Skeletal muscle satellite cell (primary cell): ENCODE data around the gene NPIPA7. TPM values are rescaled to one million over a fixed set of nuclear protein-coding genes. Genes with fewer than 3 reads are reported as not detected.
"Not testable (repeated sequence)": the region's sequence is repeated elsewhere in the genome, so short reads cannot be mapped to it uniquely, and the experiment has no call there.

Experiments used
- H3K27me3 ChIP-seq: 2 replicates; pipeline ENCODE4 v1.7.0; 2013; ENCODE audit warnings: low read length; ENCODE audit not compliant: control insufficient read depth, insufficient read depth
- H3K36me3 ChIP-seq: 2 replicates; pipeline ENCODE4 v1.7.0; 2013; ENCODE audit warnings: mild to moderate bottlenecking, control low read depth, low read length; ENCODE audit not compliant: insufficient read depth
- H3K4me1 ChIP-seq: 2 replicates; pipeline ENCODE4 v1.7.0; 2013; ENCODE audit warnings: low read length; ENCODE audit not compliant: control insufficient read depth, insufficient read depth
- H3K4me2 ChIP-seq: 2 replicates; pipeline ENCODE4 v1.7.0; 2013; ENCODE audit warnings: mild to moderate bottlenecking, low read length
- H3K4me3 ChIP-seq: 2 replicates; pipeline ENCODE4 v1.7.0; 2013; ENCODE audit warnings: low read length
- H3K9ac ChIP-seq: 2 replicates; pipeline ENCODE4 v1.7.0; 2013; ENCODE audit warnings: mild to moderate bottlenecking, low read depth, low read length, moderate library complexity
- H3K9me3 ChIP-seq: replicated peaks from 2 replicates; pipeline ENCODE4 v1.7.0; 2013; ENCODE audit warnings: mild to moderate bottlenecking, control low read depth, low read length
- total RNA-seq: library from RNA; depleted of rRNA; stranded (reverse); fragments of >200 nt; gene quantifications from 2 replicates; pipeline ENCODE4 v1.2.3, GENCODE V29; 2012; rRNA removed

Gene NPIPA7
- total RNA-seq = 0.22 and 1.0 TPM in 2 replicates

DNA sequence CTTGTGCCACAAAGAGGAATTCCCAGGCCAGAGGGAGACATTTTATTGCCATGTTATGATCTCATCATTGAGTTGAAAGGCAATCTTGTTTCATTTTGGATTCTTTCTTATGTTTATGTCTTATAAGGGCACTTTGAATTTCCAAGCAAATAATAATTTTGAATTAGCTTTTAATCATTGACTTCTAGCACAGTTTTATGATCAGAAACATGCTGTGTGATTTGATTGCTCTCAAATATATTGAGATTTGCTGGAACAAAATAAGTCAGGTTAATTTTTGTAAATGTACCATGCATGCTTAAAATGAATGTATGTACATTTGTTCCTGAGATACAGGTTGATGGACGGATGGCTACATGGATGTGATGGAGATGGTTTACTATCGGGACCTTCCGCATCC is at the start of gene NPIPA7:
Gene NPIPA7 (plus strand): TSS at position 301 of the 400 bp plus-strand sequence. CDS start 105 bp downstream, outside the sequence.
- H3K4me2 ChIP-seq, H3K27me3 ChIP-seq, H3K4me1 ChIP-seq: not testable (repeated sequence)

GRCh38 chr16:16331466-16331865 is 47.5 kb upstream of the NPIPA7 start:
- not testable (repeated sequence) for H3K27me3 ChIP-seq, H3K9me3 ChIP-seq, H3K9ac ChIP-seq, H3K4me1 ChIP-seq, H3K4me2 ChIP-seq, H3K36me3 ChIP-seq, H3K4me3 ChIP-seq

More for the DNA sequence above, at the start of gene NPIPA7:
- not testable (repeated sequence) for H3K4me3 ChIP-seq, H3K36me3 ChIP-seq, H3K9ac ChIP-seq, H3K9me3 ChIP-seq

DNA sequence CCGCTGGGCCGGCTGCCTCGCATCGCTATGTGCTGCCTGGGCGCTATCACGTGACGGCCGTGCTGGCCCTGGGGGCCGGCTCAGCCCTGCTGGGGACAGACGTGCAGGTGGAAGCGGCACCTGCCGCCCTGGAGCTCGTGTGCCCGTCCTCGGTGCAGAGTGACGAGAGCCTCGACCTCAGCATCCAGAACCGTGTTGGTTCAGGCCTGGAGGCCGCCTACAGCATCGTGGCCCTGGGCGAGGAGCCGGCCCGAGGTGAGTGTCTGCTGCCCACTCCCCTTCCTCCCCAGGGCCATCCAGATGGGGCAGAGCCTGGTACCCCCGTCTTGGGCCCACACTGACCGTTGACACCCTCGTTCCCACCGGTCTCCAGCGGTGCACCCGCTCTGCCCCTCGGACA is 21.4 kb upstream of the NPIPA7 start:
- not testable (repeated sequence) for H3K4me1 ChIP-seq, H3K9ac ChIP-seq, H3K4me2 ChIP-seq, H3K27me3 ChIP-seq, H3K9me3 ChIP-seq, H3K4me3 ChIP-seq, H3K36me3 ChIP-seq

- H3K4me2 ChIP-seq, H3K4me3 ChIP-seq, H3K36me3 ChIP-seq, H3K4me1 ChIP-seq, H3K9me3 ChIP-seq, H3K27me3 ChIP-seq, H3K9ac ChIP-seq: not testable (repeated sequence)
Measured at GRCh38 chr16:16358539-16359240, 20.2 kb upstream of the NPIPA7 start.

DNA sequence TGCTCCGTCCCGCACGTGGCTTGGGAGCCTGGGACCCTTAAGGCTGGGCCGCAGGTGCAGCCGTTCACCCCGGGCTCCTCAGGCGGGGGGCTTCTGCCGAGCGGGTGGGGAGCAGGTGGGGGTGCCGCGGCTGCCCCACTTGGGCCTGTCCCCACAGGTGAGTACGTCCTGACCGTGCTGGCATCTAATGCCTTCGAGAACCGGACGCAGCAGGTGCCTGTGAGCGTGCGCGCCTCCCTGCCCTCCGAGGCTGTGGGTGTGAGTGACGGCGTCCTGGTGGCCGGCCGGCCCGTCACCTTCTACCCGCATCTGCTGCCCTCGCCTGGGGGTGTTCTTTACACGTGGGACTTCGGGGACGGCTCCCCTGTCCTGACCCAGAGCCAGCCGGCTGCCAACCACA is 15.3 kb upstream of the NPIPA7 start:
- not testable (repeated sequence) for H3K9me3 ChIP-seq, H3K4me1 ChIP-seq, H3K9ac ChIP-seq, H3K36me3 ChIP-seq, H3K4me3 ChIP-seq, H3K27me3 ChIP-seq, H3K4me2 ChIP-seq

GRCh38 chr16:16364100-16364499 is 14.8 kb upstream of the NPIPA7 start:
- not testable (repeated sequence) for H3K36me3 ChIP-seq, H3K4me2 ChIP-seq, H3K9ac ChIP-seq, H3K4me1 ChIP-seq, H3K9me3 ChIP-seq, H3K27me3 ChIP-seq, H3K4me3 ChIP-seq

DNA sequence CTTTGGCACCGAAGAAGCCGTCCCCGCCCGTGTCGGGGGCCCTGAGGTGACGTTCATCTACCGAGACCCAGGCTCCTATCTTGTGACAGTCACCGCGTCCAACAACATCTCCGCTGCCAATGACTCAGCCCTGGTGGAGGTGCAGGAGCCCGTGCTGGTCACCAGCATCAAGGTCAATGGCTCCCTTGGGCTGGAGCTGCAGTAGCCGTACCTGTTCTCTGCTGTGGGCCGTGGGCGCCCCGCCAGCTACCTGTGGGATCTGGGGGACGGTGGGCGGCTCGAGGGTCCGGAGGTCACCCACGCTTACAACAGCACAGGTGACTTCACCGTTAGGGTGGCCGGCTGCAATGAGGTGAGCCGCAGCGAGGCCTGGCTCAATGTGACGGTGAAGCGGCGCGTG is 14.2 kb upstream of the NPIPA7 start:
- not testable (repeated sequence) for H3K4me1 ChIP-seq, H3K9ac ChIP-seq, H3K36me3 ChIP-seq, H3K4me3 ChIP-seq, H3K4me2 ChIP-seq, H3K27me3 ChIP-seq, H3K9me3 ChIP-seq

GRCh38 chr16:16365319-16365718 is 13.6 kb upstream of the NPIPA7 start:
- not testable (repeated sequence) for H3K9ac ChIP-seq, H3K36me3 ChIP-seq, H3K4me1 ChIP-seq, H3K27me3 ChIP-seq, H3K9me3 ChIP-seq, H3K4me3 ChIP-seq, H3K4me2 ChIP-seq

GRCh38 chr16:16365851-16366250 is 13.1 kb upstream of the NPIPA7 start:
- H3K27me3 ChIP-seq, H3K4me2 ChIP-seq, H3K9me3 ChIP-seq, H3K36me3 ChIP-seq, H3K4me3 ChIP-seq, H3K4me1 ChIP-seq, H3K9ac ChIP-seq: not testable (repeated sequence)

GRCh38 chr16:16366552-16367284 is 12.2 kb upstream of the NPIPA7 start:
- not testable (repeated sequence) for H3K4me2 ChIP-seq, H3K27me3 ChIP-seq, H3K9ac ChIP-seq, H3K4me3 ChIP-seq, H3K4me1 ChIP-seq, H3K9me3 ChIP-seq, H3K36me3 ChIP-seq

DNA sequence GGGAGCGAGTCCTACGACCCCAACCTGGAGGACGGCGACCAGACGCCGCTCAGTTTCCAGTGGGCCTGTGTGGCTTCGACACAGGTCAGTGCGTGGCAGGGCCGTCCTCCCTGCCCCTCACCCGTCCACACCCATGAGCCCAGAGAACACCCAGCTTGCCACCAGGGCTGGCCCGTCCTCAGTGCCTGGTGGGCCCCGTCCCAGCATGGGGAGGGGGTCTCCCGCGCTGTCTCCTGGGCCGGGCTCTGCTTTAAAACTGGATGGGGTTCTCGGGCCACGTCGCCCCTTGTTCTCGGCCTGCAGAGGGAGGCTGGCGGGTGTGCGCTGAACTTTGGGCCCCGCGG is 11.7 kb upstream of the NPIPA7 start:
- not testable (repeated sequence) for H3K9me3 ChIP-seq

DNA sequence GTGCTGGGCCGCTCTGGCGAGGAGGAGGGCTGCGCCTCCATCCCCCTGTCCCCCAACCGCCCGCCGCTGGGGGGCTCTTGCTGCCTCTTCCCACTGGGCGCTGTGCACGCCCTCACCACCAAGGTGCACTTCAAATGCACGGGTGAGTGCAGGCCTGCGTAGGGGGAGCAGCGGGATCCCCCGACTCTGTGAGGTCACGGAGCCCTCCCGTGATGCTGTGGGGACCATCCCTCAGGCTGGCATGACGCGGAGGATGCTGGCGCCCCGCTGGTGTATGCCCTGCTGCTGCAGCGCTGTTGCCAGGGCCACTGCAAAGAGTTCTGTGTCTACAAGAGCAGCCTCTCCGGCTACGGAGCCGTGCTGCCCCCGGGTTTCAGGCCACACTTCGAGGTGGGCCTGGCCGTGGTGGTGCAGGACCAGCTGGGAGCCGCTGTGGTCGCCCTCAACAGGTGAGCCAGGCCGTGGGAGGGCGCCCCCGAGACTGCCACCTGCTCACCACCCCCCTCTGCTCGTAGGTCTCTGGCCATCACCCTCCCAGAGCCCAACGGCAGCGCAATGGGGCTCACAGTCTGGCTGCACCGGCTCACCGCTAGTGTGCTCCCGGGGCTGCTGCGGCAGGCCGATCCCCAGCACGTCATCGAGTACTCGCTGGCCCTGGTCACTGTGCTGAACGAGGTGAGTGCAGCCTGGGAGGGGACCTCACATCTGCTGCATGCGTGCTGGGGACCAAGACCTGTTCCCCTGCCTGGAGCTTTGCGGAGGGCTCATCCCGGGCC is 9.7 kb upstream of the NPIPA7 start:
- not testable (repeated sequence) for H3K9ac ChIP-seq, H3K27me3 ChIP-seq, H3K4me2 ChIP-seq, H3K4me1 ChIP-seq, H3K36me3 ChIP-seq, H3K4me3 ChIP-seq, H3K9me3 ChIP-seq

More for the DNA sequence above, 11.7 kb upstream of the NPIPA7 start:
- H3K4me3 ChIP-seq, H3K36me3 ChIP-seq, H3K4me2 ChIP-seq, H3K9ac ChIP-seq, H3K27me3 ChIP-seq, H3K4me1 ChIP-seq: not testable (repeated sequence)
